HL-60/S4 treated with phorbol 12-myristate 13-acetate at 8.2 ng/mL for 4 days and 3 days (cell line): ENCODE results near the gene KRT31.
"Not testable (repeated sequence)": the region's sequence is repeated elsewhere in the genome, so short reads cannot be mapped to it uniquely, and the experiment has no call there.

Experiments
- in situ Hi-C: fragments of 300-500 bp; cut with MboI; formaldehyde crosslinking; loops from 2 replicates; pipeline ENCODE4 v1.15.0; 2022; ENCODE audit warnings: low sequenced_read_pairs

KRT31 gene

GRCh38 chr17:41418116-41418860 is 20.9 kb upstream of the KRT31 start:
- in situ Hi-C loops, result no loop called here

GRCh38 chr17:41417576-41418015 is 20.2 kb upstream of the KRT31 start:
- in situ Hi-C loops, result no loop called here

DNA sequence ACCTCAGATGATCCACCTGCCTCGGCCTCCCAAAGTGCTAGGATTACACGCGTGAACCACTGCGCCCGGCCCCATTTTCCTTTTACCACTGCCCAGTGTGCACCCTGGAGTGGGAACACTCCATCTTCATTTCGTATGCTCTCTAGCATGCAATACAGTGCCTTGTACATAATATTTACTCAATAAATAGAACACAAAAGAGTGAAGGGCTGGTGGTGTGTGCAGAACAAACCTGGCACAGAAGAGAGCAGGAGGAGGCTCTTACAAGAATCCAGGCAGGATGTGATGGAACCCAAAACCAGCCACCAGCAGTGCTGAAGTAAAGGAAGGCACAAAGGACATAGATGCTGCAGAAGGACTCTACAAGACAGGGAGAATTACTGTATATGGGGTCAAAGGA is 19.7 kb upstream of the KRT31 start:
- in situ Hi-C loops, result no loop called here

GRCh38 chr17:41416479-41416878 is 19.1 kb upstream of the KRT31 start:
- in situ Hi-C loops, result no loop called here

- in situ Hi-C loops, result no loop called here
Measured at GRCh38 chr17:41415833-41416335, 18.5 kb upstream of the KRT31 start.

DNA sequence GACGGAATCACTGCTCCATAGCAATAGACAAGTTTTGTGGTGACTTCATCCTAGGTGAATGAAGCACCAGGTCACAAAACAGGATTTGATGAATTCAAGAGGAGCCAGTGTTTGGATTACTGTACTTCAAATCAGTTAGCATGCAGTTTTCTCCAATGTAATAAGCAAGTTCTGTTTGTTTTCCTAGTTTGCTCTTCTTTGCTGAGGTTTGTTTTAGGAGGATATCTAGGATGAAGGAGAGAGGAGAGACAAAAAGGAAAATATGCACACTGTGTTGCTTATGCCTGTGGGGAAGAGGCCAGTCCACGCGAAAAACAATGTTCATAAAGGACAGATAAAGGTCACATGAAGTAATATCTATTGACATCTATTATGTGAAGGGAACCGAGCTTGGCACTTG is 18.0 kb upstream of the KRT31 start:
- in situ Hi-C loops, result no loop called here

- in situ Hi-C loops, result no loop called here
Measured at GRCh38 chr17:41413982-41414381, 16.6 kb upstream of the KRT31 start.

DNA sequence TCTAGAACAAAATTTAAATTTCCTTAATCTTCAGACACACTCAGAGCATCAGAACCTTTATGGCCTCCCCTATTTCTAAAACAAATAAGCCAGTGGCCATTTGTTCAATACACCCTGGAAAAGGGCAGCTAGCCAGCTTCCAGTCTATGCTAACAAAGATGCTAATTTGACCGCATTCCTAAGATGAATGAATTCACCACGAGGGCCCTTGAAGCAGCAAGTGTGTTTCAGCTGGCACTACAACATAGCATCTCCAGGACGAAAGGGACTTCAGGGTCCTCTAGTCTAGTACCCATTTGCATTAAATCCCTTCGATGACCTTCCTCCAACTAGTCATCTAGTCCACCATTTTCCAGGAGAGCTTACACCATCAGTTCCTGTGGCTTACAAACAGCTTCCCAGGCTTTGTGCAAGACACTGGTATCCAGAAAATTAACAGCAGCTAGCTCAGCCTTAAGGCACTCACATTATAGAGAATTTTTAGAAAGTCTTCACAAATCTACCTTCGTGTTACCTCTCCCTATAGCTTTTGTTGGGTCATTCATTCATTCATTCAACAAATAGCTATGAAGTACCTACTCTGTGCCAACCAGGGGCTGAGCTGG is 16.0 kb upstream of the KRT31 start:
- in situ Hi-C loops, result no loop called here

GRCh38 chr17:41411072-41411840 is 13.8 kb upstream of the KRT31 start:
- in situ Hi-C loops, result no loop called here

- in situ Hi-C loops, result no loop called here
Measured at GRCh38 chr17:41407226-41407625, 9.8 kb upstream of the KRT31 start.

- in situ Hi-C loops, result no loop called here
Measured at GRCh38 chr17:41406205-41406604, 8.8 kb upstream of the KRT31 start.

- in situ Hi-C loops, result no loop called here
Measured at GRCh38 chr17:41404024-41404671, 6.7 kb upstream of the KRT31 start.

DNA sequence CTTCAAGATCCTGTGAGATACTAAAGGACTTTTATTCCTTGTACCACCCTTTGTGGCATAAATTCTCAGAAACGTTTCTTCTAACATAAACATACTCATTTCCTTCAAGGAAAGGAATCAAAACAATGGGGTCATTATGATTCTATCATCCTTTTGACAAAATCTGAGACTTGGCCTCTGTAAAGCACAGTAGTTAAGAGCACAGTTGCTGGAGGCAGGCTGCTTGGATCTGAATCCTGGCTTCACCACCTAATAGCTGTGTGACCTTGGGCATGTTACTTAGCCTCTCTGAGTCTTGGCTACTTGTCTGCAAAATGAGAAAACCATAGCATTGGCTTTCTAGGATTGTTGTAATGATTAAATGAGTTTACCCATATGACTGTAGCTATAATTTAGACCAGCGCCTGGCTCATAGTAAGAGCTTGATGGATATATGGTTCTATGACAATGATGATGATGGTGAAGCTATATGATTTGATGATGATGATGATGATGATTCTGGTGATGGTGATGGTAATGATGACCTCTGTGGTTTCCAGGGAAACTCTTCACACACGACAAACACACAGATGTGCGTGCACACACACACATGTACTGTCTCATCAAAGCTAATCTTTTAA is 6.1 kb upstream of the KRT31 start:
- in situ Hi-C loops, result no loop called here

- in situ Hi-C loops, result no loop called here
Measured at GRCh38 chr17:41402161-41402560, 4.8 kb upstream of the KRT31 start.

GRCh38 chr17:41396340-41396739 is 1.1 kb downstream of the KRT31 start:
- in situ Hi-C loops, result no loop called here

DNA sequence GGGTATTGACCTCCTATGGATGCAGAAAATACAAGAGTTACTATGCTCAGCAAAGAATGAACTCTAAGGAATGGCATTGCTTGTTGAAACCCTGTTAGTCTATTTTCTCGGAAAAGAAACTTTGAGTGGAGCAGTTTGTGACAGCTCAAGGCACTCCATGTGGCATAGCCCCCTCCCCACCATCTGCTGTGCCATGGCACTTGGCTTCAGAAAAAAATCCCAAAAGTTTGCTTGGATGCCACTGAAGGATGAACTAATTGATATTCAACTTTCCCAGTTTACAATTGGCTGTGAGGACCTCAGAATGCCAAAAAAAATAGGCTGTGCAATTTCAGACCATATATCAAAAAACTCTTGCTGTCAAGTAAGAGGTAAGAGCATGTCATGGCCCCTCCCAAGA is 1.8 kb downstream of the KRT31 start:
- in situ Hi-C loops, result no loop called here

- in situ Hi-C loops, result not testable (repeated sequence)
Measured at GRCh38 chr17:41395044-41395443, 2.4 kb downstream of the KRT31 start.

GRCh38 chr17:41394254-41394996 is 3.0 kb downstream of the KRT31 start:
- in situ Hi-C loops, result no loop called here

GRCh38 chr17:41393826-41394225 is 3.6 kb downstream of the KRT31 start:
- in situ Hi-C loops, result no loop called here

DNA sequence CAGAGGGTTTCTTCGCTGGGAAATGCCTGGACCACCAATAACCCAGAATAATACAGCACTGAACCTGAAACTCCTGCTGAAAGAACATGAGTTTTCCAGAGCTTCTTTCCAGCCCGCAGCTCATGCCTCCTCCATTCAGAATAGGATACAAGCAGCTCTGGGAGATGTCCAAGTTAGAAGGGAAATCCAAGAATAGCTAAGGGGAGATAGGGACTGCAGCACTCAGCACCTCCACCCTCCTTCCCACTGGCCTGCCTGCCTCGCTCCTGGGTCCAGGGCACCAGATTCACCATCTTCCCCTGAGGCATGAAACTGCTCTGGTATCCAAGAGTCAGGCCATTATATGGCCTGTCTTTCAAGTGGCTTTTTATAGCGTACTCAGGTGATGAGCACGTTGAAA is 4.1 kb downstream of the KRT31 start:
- in situ Hi-C loops, result no loop called here
